ENCODE results near the gene RYR3. TPM values are rescaled to one million over a fixed set of nuclear protein-coding genes. Genes with fewer than 3 reads are reported as not detected.
"Not testable (repeated sequence)": the region's sequence is repeated elsewhere in the genome, so short reads cannot be mapped to it uniquely, and the experiment has no call there.

Gene RYR3
- total RNA-seq, 2 experiments from 2014 or later: not detected

GRCh38 chr15:33795070-33795469 is 484.3 kb downstream of the RYR3 start:
- no peaks in the 10 kb centered on the region for H3K36me3 Mint-ChIP-seq (ENCODE audit: low read depth)
- no peak overlapping the region for H3K4me3 Mint-ChIP-seq
- CTCF ChIA-PET: no interaction called here
- no peaks in the 10 kb centered on the region for H3K4me1 Mint-ChIP-seq (ENCODE audit: low read depth)
- no peak for DNase-seq
- intact Hi-C loops (cut with micrococcal nuclease): no loop called here
- H3K27me3 Mint-ChIP-seq (ENCODE audit: low read depth): peaks cover 2% of the 10 kb centered on the region
- H3K27ac Mint-ChIP-seq: no peak overlapping the region
- no peaks in the 10 kb centered on the region for H3K9me3 Mint-ChIP-seq

DNA sequence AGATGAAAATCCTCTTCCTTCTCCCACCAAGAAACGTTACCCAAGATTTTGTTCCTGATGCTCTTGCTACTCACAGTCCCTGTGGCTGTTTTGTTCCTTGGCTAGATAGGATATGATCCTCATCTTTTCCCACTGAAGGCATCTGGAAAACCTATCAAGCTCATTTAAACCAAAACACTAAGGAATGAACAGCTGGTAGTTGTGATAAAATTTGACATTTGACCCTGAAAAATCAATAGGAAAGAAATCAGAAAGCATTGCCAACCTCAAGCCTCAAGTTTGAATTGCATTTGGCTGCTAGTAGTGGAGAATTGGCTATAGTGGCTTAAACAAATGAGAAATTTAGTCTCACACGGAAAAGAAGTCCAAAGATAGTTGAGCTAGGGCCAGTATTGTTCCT is 486.9 kb downstream of the RYR3 start:
- Mint-ChIP-seq H3K9me3 (no peaks in the 10 kb centered on the region), H3K4me1 (ENCODE audit: low read depth) (no peaks in the 10 kb centered on the region), H3K27ac (no peak overlapping the region), H3K4me3 (no peak overlapping the region), H3K36me3 (ENCODE audit: low read depth) (no peaks in the 10 kb centered on the region), H3K27me3 (ENCODE audit: low read depth) (peaks cover 2% of the 10 kb centered on the region)
- intact Hi-C loops (cut with micrococcal nuclease): no loop called here
- CTCF ChIA-PET: no interaction called here
- DNase-seq: no peak

DNA sequence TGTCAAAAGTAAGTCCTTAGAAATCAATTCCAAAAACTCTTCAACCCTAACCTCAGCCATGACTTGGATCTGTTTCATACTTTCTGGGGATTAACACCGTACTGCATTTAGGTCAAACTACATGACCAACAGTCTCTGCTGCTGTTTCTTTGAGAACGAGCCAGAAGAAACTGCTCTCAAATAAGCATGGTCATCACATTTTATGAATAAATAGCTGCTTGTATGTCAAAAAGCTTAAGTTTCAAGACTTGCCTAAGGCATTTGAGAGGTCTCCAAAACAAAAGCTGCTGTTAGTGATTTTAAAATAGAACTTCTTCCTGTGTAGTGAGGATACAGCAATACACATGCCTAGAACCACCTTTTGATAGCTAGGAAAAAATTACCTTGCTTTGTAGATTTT is 491.2 kb downstream of the RYR3 start:
- no peaks in the 10 kb centered on the region for H3K4me1 Mint-ChIP-seq (ENCODE audit: low read depth)
- no peaks in the 10 kb centered on the region for H3K9me3 Mint-ChIP-seq
- intact Hi-C loops (cut with micrococcal nuclease): no loop called here
- H3K27me3 Mint-ChIP-seq (ENCODE audit: low read depth): peaks cover 7% of the 10 kb centered on the region
- no peaks in the 10 kb centered on the region for H3K36me3 Mint-ChIP-seq (ENCODE audit: low read depth)
- no peak overlapping the region for H3K27ac Mint-ChIP-seq
- DNase-seq: no peak
- H3K4me3 Mint-ChIP-seq: no peak overlapping the region
- CTCF ChIA-PET: no interaction called here

GRCh38 chr15:33807665-33808064 is 496.9 kb downstream of the RYR3 start:
- Mint-ChIP-seq H3K27me3 (ENCODE audit: low read depth) (peaks cover 11% of the 10 kb centered on the region), H3K36me3 (ENCODE audit: low read depth) (no peaks in the 10 kb centered on the region), H3K4me3 (no peak overlapping the region), H3K9me3 (no peaks in the 10 kb centered on the region), H3K4me1 (ENCODE audit: low read depth) (no peaks in the 10 kb centered on the region), H3K27ac (no peak overlapping the region)
- no peak for DNase-seq
- intact Hi-C loops (cut with micrococcal nuclease): no loop called here
- CTCF ChIA-PET: no interaction called here

GRCh38 chr15:33808720-33809457 is 498.1 kb downstream of the RYR3 start:
- no peak for DNase-seq
- intact Hi-C loops (cut with micrococcal nuclease): no loop called here
- Mint-ChIP-seq H3K27ac (no peak overlapping the region), H3K9me3 (no peaks in the 10 kb centered on the region), H3K4me1 (ENCODE audit: low read depth) (no peaks in the 10 kb centered on the region), H3K36me3 (ENCODE audit: low read depth) (no peaks in the 10 kb centered on the region), H3K4me3 (no peak overlapping the region), H3K27me3 (ENCODE audit: low read depth) (peaks cover 12% of the 10 kb centered on the region)
- CTCF ChIA-PET: no interaction called here

DNA sequence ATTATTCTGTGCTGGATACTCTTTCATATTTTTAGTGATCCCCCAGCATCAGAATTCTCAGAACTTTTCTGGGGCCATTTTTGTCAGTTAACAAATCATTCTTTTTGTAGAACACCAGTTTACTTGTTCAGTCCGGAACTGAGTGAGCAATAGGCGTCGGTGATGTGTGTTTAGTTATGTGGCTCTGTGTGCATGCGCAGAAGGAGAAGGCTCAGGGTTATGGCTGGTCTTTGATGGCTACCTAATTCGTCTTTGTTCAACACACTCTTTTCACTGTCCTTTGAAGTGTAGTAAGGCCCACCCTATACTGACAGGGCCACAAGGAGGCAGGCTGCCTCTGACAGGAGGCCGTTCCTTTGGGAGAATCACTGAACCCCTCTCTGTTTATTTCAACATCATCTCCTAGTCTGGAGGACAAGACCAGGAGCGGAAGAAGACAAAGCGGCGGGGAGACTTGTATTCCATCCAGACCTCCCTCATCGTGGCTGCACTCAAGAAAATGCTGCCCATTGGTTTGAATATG is 499.4 kb downstream of the RYR3 start:
- CTCF ChIA-PET: no interaction called here
- no peaks in the 10 kb centered on the region for H3K4me1 Mint-ChIP-seq (ENCODE audit: low read depth)
- intact Hi-C loops (cut with micrococcal nuclease): no loop called here

GRCh38 chr15:33810806-33811205 is 500.0 kb downstream of the RYR3 start:
- DNase-seq: no peak
- H3K27me3 Mint-ChIP-seq (ENCODE audit: low read depth): peaks cover 8% of the 10 kb centered on the region
- no peaks in the 10 kb centered on the region for H3K9me3 Mint-ChIP-seq
- intact Hi-C loops (cut with micrococcal nuclease): no loop called here
- no peak overlapping the region for H3K4me3 Mint-ChIP-seq
- H3K4me1 Mint-ChIP-seq (ENCODE audit: low read depth): no peaks in the 10 kb centered on the region
- H3K36me3 Mint-ChIP-seq (ENCODE audit: low read depth): no peaks in the 10 kb centered on the region
- CTCF ChIA-PET: no interaction called here
- H3K27ac Mint-ChIP-seq: no peak overlapping the region

More for the DNA sequence above, 499.4 kb downstream of the RYR3 start:
- H3K27me3 Mint-ChIP-seq (ENCODE audit: low read depth): peaks cover 10% of the 10 kb centered on the region
- H3K9me3 Mint-ChIP-seq: no peaks in the 10 kb centered on the region
- no peak overlapping the region for H3K27ac Mint-ChIP-seq
- H3K36me3 Mint-ChIP-seq (ENCODE audit: low read depth): no peaks in the 10 kb centered on the region
- DNase-seq: no peak
- no peak overlapping the region for H3K4me3 Mint-ChIP-seq

GRCh38 chr15:33813891-33814290 is 503.1 kb downstream of the RYR3 start:
- H3K27me3 Mint-ChIP-seq (ENCODE audit: low read depth): peaks cover 5% of the 10 kb centered on the region
- CTCF ChIA-PET: no interaction called here

GRCh38 chr15:33819499-33819898 is 508.7 kb downstream of the RYR3 start:
- H3K27ac Mint-ChIP-seq; H3K27me3 Mint-ChIP-seq (ENCODE audit: low read depth); H3K4me3 Mint-ChIP-seq; DNase-seq; H3K36me3 Mint-ChIP-seq (ENCODE audit: low read depth); H3K4me1 Mint-ChIP-seq (ENCODE audit: low read depth); CTCF ChIA-PET; H3K9me3 Mint-ChIP-seq; intact Hi-C loops (cut with micrococcal nuclease): not testable (repeated sequence)

More at GRCh38 chr15:33813891-33814290, 503.1 kb downstream of the RYR3 start:
- intact Hi-C loops (cut with micrococcal nuclease): no loop called here
- no peak for DNase-seq
- Mint-ChIP-seq H3K4me3 (no peak overlapping the region), H3K36me3 (ENCODE audit: low read depth) (no peaks in the 10 kb centered on the region), H3K9me3 (no peaks in the 10 kb centered on the region), H3K27ac (no peak overlapping the region), H3K4me1 (ENCODE audit: low read depth) (no peaks in the 10 kb centered on the region)

DNA sequence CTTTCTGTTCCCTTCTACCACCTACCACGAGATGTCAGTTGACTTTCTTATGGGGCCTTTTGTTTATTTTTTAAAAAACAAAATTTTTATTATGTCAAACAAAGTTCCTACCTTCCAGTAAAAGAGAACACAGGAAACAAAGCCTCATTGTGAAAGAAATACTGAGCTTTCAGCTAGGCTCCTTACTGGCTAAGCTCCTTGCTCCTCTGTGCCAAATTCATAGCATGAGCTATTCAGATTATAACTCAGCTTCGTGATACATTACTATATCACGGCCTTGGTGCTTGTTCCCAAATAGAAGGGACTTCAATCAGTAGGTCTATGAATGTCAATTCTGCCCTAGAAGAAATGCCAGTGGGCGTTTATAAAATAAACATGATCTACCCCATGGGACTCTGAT is 511.7 kb downstream of the RYR3 start:
- no peaks in the 10 kb centered on the region for H3K36me3 Mint-ChIP-seq (ENCODE audit: low read depth)
- H3K4me3 Mint-ChIP-seq: no peak overlapping the region
- CTCF ChIA-PET: no interaction called here
- H3K27ac Mint-ChIP-seq: no peak overlapping the region
- H3K9me3 Mint-ChIP-seq: no peaks in the 10 kb centered on the region
- peaks cover 4% of the 10 kb centered on the region for H3K27me3 Mint-ChIP-seq (ENCODE audit: low read depth)
- no peak for DNase-seq
- intact Hi-C loops (cut with micrococcal nuclease): no loop called here
- no peaks in the 10 kb centered on the region for H3K4me1 Mint-ChIP-seq (ENCODE audit: low read depth)

GRCh38 chr15:33823119-33823518 is 512.4 kb downstream of the RYR3 start:
- H3K36me3 Mint-ChIP-seq (ENCODE audit: low read depth): no peaks in the 10 kb centered on the region
- H3K27me3 Mint-ChIP-seq (ENCODE audit: low read depth): peaks cover 4% of the 10 kb centered on the region
- intact Hi-C loops (cut with micrococcal nuclease): no loop called here
- CTCF ChIA-PET: no interaction called here
- H3K9me3 Mint-ChIP-seq: no peaks in the 10 kb centered on the region
- H3K27ac Mint-ChIP-seq: no peak overlapping the region
- DNase-seq: no peak
- no peaks in the 10 kb centered on the region for H3K4me1 Mint-ChIP-seq (ENCODE audit: low read depth)
- no peak overlapping the region for H3K4me3 Mint-ChIP-seq

DNA sequence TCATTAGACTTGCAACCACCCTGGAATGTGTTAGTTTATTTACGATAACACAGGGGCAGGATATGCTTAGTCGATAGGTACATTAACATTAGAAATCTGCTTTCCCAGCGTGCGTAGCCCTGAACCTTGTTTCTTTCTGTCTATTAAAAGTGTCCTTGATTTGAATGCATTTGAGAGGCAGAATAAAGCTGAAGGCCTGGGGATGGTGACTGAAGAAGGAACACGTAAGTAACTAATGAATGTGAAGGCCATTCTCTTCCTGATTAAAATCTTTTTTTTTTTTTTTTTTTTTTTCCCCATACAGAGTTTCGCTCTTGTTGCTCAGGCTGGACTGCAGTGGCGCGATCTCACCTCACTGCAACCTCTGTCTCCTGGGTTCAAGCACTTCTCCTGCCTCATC is 514.7 kb downstream of the RYR3 start:
- CTCF ChIA-PET: no interaction called here
- no peak for DNase-seq
- H3K4me3 Mint-ChIP-seq: no peak overlapping the region

DNA sequence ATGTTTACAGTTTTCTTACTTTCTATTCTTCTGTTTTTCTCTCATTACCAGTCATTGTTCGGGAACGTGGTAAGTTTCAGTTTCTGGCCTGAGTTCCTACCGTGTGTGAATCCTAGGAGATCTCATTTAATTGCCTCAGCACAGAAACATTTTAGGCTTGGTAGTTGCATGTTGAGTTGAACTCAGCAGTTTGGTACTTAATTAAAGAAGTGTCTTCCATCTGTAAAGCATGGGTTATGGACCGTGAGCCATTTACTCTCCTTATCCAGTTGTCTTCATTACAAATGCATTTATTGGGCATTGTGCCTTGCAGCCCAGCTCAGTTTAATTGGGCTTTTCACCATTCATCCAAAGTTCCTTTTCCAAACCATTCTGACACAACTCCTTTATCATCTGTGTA is 515.4 kb downstream of the RYR3 start:
- no peak for DNase-seq
- Mint-ChIP-seq H3K27ac (no peak overlapping the region), H3K4me1 (ENCODE audit: low read depth) (no peaks in the 10 kb centered on the region), H3K36me3 (ENCODE audit: low read depth) (no peaks in the 10 kb centered on the region), H3K9me3 (no peaks in the 10 kb centered on the region), H3K27me3 (ENCODE audit: low read depth) (peaks cover 4% of the 10 kb centered on the region), H3K4me3 (no peak overlapping the region)
- CTCF ChIA-PET: interaction anchor here (0.6 kb wide), 1 partner anchor 91 kb away, joined by 3 read pairs; no protein-coding TSS in a partner anchor
- intact Hi-C loops (cut with micrococcal nuclease): no loop called here

More for the DNA sequence above, 514.7 kb downstream of the RYR3 start:
- peaks cover 4% of the 10 kb centered on the region for H3K27me3 Mint-ChIP-seq (ENCODE audit: low read depth)
- no peaks in the 10 kb centered on the region for H3K9me3 Mint-ChIP-seq
- intact Hi-C loops (cut with micrococcal nuclease): no loop called here
- H3K27ac Mint-ChIP-seq: no peak overlapping the region
- H3K36me3 Mint-ChIP-seq (ENCODE audit: low read depth): no peaks in the 10 kb centered on the region
- no peaks in the 10 kb centered on the region for H3K4me1 Mint-ChIP-seq (ENCODE audit: low read depth)
